Karpas-422 (cell line): ENCODE data around the gene DCD. TPM values are rescaled to one million over a fixed set of nuclear protein-coding genes. Genes with fewer than 3 reads are reported as not detected.

Source experiments
- DNase-seq: peaks from one replicate; pipeline ENCODE4 v3.0.0-alpha.2; 2015
- H2AFZ ChIP-seq: fragments of 200-600 bp; sonication (generic); 2 replicates; pipeline ENCODE4 v1.6.1; 2014; ENCODE audit warnings: antibody characterized with exemption, low read length, mixed read lengths
- H3K27ac ChIP-seq: fragments of 200-600 bp; sonication (generic); 2 replicates; pipeline ENCODE4 v1.5.1; 2014; ENCODE audit warnings: mild to moderate bottlenecking, low read length, moderate library complexity
- H3K27me3 ChIP-seq: fragments of 200-600 bp; sonication (generic); 2 replicates; pipeline ENCODE4 v1.6.1; 2014; ENCODE audit warnings: low read length, mixed read lengths
- H3K36me3 ChIP-seq: fragments of 200-600 bp; sonication (generic); 2 replicates; pipeline ENCODE4 v1.6.1; 2014; ENCODE audit warnings: low read length, mixed read lengths; ENCODE audit not compliant: insufficient read depth
- H3K4me1 ChIP-seq: fragments of 200-600 bp; sonication (generic); 2 replicates; pipeline ENCODE4 v1.6.1; 2014; ENCODE audit warnings: mild to moderate bottlenecking, low read length, mixed read lengths
- H3K4me2 ChIP-seq: fragments of 200-600 bp; sonication (generic); 2 replicates; pipeline ENCODE4 v1.6.1; 2014; ENCODE audit warnings: low read length, low read depth, mild to moderate bottlenecking; ENCODE audit not compliant: poor library complexity, severe bottlenecking
- H3K4me3 ChIP-seq: fragments of 200-600 bp; sonication (generic); 2 replicates; pipeline ENCODE4 v1.5.1; 2014; ENCODE audit warnings: mild to moderate bottlenecking, antibody characterized with exemption, low read length, mixed read lengths
- H3K79me2 ChIP-seq: fragments of 200-600 bp; sonication (generic); 2 replicates; pipeline ENCODE4 v1.6.1; 2014; ENCODE audit warnings: mild to moderate bottlenecking, low read length, mixed read lengths
- H3K9ac ChIP-seq: fragments of 200-600 bp; sonication (generic); 2 replicates; pipeline ENCODE4 v1.6.0; 2014; ENCODE audit warnings: low read length
- H3K9me2 ChIP-seq: fragments of 200-600 bp; sonication (generic), shearing (Covaris generic); replicated peaks from 2 replicates; pipeline ENCODE4 v1.6.0; 2014; ENCODE audit warnings: mild to moderate bottlenecking, low read length, moderate library complexity; ENCODE audit not compliant: insufficient read depth
- H3K9me3 ChIP-seq: fragments of 300-700, 200-600 bp; sonication (generic); 2 replicates; pipeline ENCODE4 v1.6.1; 2014; ENCODE audit warnings: low read length, mixed read lengths
- H4K20me1 ChIP-seq: fragments of 200-600 bp; sonication (generic); 2 replicates; pipeline ENCODE4 v1.6.1; 2014; ENCODE audit warnings: mild to moderate bottlenecking, antibody characterized with exemption, low read length, low read depth; ENCODE audit not compliant: insufficient read depth
- total RNA-seq: library from RNA; depleted of rRNA; stranded (reverse); fragments of >200 nt; shearing (Covaris generic); gene quantifications from 2 replicates; pipeline ENCODE4 v1.2.3, GENCODE V29; 2014; ENCODE audit warnings: low replicate concordance; rRNA removed

Gene DCD
- total RNA-seq, 1 experiment from 2014 or later = not detected

DNA sequence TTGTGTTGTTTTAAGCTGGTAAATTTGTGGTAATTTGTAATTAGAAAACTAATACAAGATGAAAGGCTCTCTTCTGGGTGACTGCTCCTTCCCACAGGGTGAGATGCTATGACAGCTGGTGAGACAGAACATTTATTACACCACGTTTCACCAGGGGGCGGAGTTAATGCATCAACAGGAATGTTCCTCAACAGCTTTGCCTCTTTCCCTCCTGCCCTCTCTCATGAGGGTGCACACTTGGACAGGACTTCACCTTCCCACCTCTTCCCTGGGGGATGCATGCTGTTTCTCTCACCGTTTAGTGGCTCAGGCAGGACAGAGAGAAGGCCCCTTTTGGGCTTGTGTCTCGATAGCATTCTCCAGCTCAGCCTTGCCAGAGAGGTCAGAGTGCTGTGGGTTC is 46.3 kb downstream of the DCD start:
- H3K79me2 ChIP-seq = no peaks in the 10 kb centered on the region
- H4K20me1 ChIP-seq = no peaks in the 10 kb centered on the region
- no peaks in the 10 kb centered on the region for H3K9me3 ChIP-seq
- no peak overlapping the region for H2AFZ ChIP-seq
- H3K4me3 ChIP-seq = no peak overlapping the region
- H3K4me2 ChIP-seq = no peak overlapping the region
- no peak overlapping the region for H3K9ac ChIP-seq
- H3K27ac ChIP-seq = no peak overlapping the region
- DNase-seq = no peak
- H3K9me2 ChIP-seq = no peaks in the 10 kb centered on the region
- no peaks in the 10 kb centered on the region for H3K4me1 ChIP-seq
- no peaks in the 10 kb centered on the region for H3K36me3 ChIP-seq
- H3K27me3 ChIP-seq = no peaks in the 10 kb centered on the region

DNA sequence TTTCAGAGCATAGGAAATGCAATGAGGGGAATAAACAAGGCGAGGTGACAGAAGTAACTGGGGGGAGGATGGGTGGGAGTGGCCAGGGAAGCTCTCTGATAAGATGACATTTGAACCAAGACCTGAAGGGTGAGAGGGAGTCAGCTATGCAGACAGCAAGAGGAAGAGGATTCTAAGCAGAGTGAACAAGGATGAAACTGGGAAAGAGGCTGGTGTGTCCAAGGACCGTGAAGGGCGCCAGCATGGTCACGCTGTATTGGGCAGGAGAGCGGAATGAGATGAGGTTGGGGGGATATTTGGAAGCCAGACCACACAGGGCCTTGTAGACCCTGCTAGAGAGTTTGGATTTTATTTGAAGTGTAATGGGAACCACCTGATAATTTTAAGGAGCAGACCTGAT is 49.2 kb downstream of the DCD start:
- no peak overlapping the region for H3K27ac ChIP-seq
- no peaks in the 10 kb centered on the region for H3K4me1 ChIP-seq
- H4K20me1 ChIP-seq = no peaks in the 10 kb centered on the region
- H2AFZ ChIP-seq = no peak overlapping the region
- H3K4me3 ChIP-seq = no peak overlapping the region
- H3K9ac ChIP-seq = no peak overlapping the region
- no peaks in the 10 kb centered on the region for H3K36me3 ChIP-seq
- no peaks in the 10 kb centered on the region for H3K9me3 ChIP-seq
- no peaks in the 10 kb centered on the region for H3K79me2 ChIP-seq
- H3K4me2 ChIP-seq = no peak overlapping the region
- no peak for DNase-seq
- no peaks in the 10 kb centered on the region for H3K9me2 ChIP-seq
- no peaks in the 10 kb centered on the region for H3K27me3 ChIP-seq

DNA sequence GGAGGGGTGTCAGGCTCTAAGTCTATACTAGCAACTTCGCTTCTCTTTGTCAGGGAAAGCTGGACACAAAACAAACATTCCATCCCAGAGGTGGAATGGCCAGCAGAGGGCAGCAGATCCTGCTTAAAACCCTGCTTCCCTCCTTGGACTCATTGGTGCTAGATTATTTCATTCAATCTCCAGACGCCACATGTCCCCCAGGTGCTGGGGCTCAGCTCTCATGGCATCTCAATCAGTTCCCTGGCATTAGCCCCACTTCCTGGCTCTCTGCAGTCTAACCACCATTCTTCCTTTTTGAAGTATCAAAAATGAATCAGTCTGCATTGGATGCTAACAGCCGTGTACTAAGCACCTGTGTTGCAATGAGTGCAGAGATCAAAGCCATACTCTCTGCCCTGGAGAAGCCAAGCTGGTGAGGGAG is 51.6 kb downstream of the DCD start:
- no peak overlapping the region for H3K9ac ChIP-seq
- DNase-seq = peak; percentile 76

DNA sequence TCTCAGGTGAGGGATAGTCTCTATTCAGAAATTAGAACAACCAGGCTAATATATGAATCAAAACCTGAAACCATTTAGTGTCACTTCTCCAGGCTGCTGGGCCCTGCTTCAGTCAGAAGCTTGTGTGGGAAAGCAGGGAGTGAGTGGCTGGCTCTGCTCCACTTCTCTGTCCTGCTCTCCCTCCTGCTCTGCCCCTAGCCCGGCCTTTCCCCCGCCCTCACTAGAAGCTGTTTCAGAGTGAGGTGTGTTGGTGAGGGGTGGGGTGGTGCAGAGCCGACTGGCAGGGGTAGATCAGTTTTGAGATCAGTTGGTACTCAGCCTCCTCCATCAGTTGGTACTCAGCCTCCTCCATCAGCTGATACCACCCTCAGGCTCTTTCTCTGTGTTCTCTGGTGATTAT is 52.7 kb downstream of the DCD start:
- Histone ChIP-seq H3K9me3 (no peaks in the 10 kb centered on the region), H4K20me1 (no peaks in the 10 kb centered on the region), H3K79me2 (no peaks in the 10 kb centered on the region), H3K27ac (no peak overlapping the region), H3K27me3 (no peaks in the 10 kb centered on the region), H3K4me1 (no peaks in the 10 kb centered on the region), H3K9me2 (no peaks in the 10 kb centered on the region), H3K36me3 (no peaks in the 10 kb centered on the region), H3K4me2 (no peak overlapping the region), H3K4me3 (no peak overlapping the region), H3K9ac (no peak overlapping the region), H2AFZ (no peak overlapping the region)
- DNase-seq = no peak

More for the DNA sequence above, 51.6 kb downstream of the DCD start:
- H2AFZ ChIP-seq = no peak overlapping the region
- H3K4me1 ChIP-seq = no peaks in the 10 kb centered on the region
- no peaks in the 10 kb centered on the region for H4K20me1 ChIP-seq
- no peaks in the 10 kb centered on the region for H3K36me3 ChIP-seq
- no peaks in the 10 kb centered on the region for H3K9me3 ChIP-seq
- no peaks in the 10 kb centered on the region for H3K79me2 ChIP-seq
- no peak overlapping the region for H3K4me3 ChIP-seq
- H3K27ac ChIP-seq = no peak overlapping the region
- H3K9me2 ChIP-seq = no peaks in the 10 kb centered on the region
- no peak overlapping the region for H3K4me2 ChIP-seq
- no peaks in the 10 kb centered on the region for H3K27me3 ChIP-seq

Other genes with a start within 250 kb of the DCD start
- not detected in 2 replicates for gene ITGA5, start 229.1 kb downstream of the DCD start, total RNA-seq
- gene GTSF1, start 174.8 kb downstream of the DCD start, total RNA-seq = 80.4 and 119 TPM in 2 replicates
- 97.8 and 283 TPM in 2 replicates for gene NCKAP1L, start 150.6 kb downstream of the DCD start, total RNA-seq
- 10.5 and 11.8 TPM in 2 replicates for gene PDE1B, start 98.8 kb downstream of the DCD start, total RNA-seq
- gene PPP1R1A, start 59.7 kb downstream of the DCD start, total RNA-seq = not detected in 2 replicates
- gene LACRT, start 13.5 kb downstream of the DCD start, total RNA-seq = not detected in 2 replicates
- not detected in 2 replicates for gene MUCL1, start 206.2 kb upstream of the DCD start, total RNA-seq